Measurements from ENCODE around the gene COA6. TPM values are rescaled to one million over a fixed set of nuclear protein-coding genes. Genes with fewer than 3 reads are reported as not detected.

Gene COA6
- polyA plus RNA-seq, 2 of the 4 experiments (the other 2 are of a cell fraction), result 102 to 133 TPM

DNA sequence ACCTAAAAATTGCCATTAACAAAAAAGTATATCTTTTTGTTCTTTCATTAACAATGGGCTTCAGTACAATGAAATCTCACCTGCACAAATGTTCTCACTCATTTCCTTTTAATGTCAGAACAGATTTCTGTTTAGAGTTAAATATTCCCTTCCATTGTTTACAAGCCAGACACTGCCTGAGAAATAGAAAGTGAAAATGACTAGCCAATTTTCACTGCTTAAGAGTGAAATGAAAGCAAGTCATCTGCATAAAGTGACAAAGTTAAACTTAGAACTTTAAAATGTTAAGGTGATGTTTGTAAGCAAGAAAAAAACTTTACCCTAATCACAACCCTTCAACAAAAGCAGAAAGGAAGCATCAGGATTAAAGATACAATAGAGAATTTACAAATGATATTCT is 27.5 kb downstream of the COA6 start:
- ChIA-PET POLR2A (no interaction called here), CTCF (no interaction called here)
- TF ChIP-seq MAZ (IDR thresholded peaks at IDR 0.05; ENCODE audit: borderline replicate concordance, low read depth, low read length) (no peak), NPAS2 (CRISPR knock-in tag; IDR thresholded peaks at IDR 0.05; ENCODE audit: borderline replicate concordance) (no peak), CHD4 (IDR thresholded peaks at IDR 0.05; ENCODE audit: borderline replicate concordance) (no peak), NR3C1 (IDR thresholded peaks at IDR 0.05) (no peak), CHD2 (IDR thresholded peaks at IDR 0.05; ENCODE audit: low read length, partially characterized antibody) (no peak), ESRRA (IDR thresholded peaks at IDR 0.05; ENCODE audit: borderline replicate concordance, low read length) (no peak), EHF (CRISPR knock-in tag; IDR thresholded peaks at IDR 0.05) (no peak), CEBPB (IDR thresholded peaks at IDR 0.05) (no peak), HOXB5 (CRISPR knock-in tag; IDR thresholded peaks at IDR 0.05) (no peak), RAD21 (conservative IDR thresholded peaks at IDR 0.05 in 1 of 2, IDR thresholded peaks at IDR 0.05 in 1 of 2) (no peak), RFX5 (IDR thresholded peaks at IDR 0.05) (no peak), GATA3 (IDR thresholded peaks at IDR 0.05; ENCODE audit: borderline replicate concordance) (no peak), FOXS1 (CRISPR knock-in tag; IDR thresholded peaks at IDR 0.05) (no peak), HES2 (IDR thresholded peaks at IDR 0.05) (no peak), PHF8 (IDR thresholded peaks at IDR 0.05; ENCODE audit: borderline replicate concordance, low read depth) (no peak), CTCF (IDR thresholded peaks at IDR 0.05) (no peak), CBX2 (IDR thresholded peaks at IDR 0.05; ENCODE audit: borderline replicate concordance, low read depth) (no peak)
- TF ChIP-seq, protein P1, sequence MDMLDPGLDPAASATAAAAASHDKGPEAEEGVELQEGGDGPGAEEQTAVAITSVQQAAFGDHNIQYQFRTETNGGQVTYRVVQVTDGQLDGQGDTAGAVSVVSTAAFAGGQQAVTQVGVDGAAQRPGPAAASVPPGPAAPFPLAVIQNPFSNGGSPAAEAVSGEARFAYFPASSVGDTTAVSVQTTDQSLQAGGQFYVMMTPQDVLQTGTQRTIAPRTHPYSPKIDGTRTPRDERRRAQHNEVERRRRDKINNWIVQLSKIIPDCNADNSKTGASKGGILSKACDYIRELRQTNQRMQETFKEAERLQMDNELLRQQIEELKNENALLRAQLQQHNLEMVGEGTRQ (IDR thresholded peaks at IDR 0.05), result no peak
- TF ChIP-seq, protein P2, sequence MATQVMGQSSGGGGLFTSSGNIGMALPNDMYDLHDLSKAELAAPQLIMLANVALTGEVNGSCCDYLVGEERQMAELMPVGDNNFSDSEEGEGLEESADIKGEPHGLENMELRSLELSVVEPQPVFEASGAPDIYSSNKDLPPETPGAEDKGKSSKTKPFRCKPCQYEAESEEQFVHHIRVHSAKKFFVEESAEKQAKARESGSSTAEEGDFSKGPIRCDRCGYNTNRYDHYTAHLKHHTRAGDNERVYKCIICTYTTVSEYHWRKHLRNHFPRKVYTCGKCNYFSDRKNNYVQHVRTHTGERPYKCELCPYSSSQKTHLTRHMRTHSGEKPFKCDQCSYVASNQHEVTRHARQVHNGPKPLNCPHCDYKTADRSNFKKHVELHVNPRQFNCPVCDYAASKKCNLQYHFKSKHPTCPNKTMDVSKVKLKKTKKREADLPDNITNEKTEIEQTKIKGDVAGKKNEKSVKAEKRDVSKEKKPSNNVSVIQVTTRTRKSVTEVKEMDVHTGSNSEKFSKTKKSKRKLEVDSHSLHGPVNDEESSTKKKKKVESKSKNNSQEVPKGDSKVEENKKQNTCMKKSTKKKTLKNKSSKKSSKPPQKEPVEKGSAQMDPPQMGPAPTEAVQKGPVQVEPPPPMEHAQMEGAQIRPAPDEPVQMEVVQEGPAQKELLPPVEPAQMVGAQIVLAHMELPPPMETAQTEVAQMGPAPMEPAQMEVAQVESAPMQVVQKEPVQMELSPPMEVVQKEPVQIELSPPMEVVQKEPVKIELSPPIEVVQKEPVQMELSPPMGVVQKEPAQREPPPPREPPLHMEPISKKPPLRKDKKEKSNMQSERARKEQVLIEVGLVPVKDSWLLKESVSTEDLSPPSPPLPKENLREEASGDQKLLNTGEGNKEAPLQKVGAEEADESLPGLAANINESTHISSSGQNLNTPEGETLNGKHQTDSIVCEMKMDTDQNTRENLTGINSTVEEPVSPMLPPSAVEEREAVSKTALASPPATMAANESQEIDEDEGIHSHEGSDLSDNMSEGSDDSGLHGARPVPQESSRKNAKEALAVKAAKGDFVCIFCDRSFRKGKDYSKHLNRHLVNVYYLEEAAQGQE (IDR thresholded peaks at IDR 0.05), result no peak
- TF ChIP-seq, protein P3, sequence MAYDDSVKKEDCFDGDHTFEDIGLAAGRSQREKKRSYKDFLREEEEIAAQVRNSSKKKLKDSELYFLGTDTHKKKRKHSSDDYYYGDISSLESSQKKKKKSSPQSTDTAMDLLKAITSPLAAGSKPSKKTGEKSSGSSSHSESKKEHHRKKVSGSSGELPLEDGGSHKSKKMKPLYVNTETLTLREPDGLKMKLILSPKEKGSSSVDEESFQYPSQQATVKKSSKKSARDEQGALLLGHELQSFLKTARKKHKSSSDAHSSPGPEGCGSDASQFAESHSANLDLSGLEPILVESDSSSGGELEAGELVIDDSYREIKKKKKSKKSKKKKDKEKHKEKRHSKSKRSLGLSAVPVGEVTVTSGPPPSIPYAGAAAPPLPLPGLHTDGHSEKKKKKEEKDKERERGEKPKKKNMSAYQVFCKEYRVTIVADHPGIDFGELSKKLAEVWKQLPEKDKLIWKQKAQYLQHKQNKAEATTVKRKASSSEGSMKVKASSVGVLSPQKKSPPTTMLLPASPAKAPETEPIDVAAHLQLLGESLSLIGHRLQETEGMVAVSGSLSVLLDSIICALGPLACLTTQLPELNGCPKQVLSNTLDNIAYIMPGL (CRISPR knock-in tag; IDR thresholded peaks at IDR 0.05; ENCODE audit: borderline replicate concordance), result no peak
- H3K4me2 ChIP-seq, result no peak overlapping the region
- no peaks in the 10 kb centered on the region for H3K9me3 ChIP-seq
- no peaks in the 10 kb centered on the region for H3K4me1 ChIP-seq
- ATAC-seq (no peak), DNase-seq (ENCODE audit: low read depth in 1 of 2, low spot score in 1 of 2) (no peak), FAIRE-seq (peak; percentile 49)
- H3K27ac ChIP-seq, result no peak overlapping the region
- H3K4me3 ChIP-seq, result no peak overlapping the region
